Measurements from ENCODE around the gene KCNH2. TPM values are rescaled to one million over a fixed set of nuclear protein-coding genes. Genes with fewer than 3 reads are reported as not detected.
A peak's percentile ranks its signal among the peaks of the same experiment; 100 is the strongest.

Gene KCNH2
- total and polyA plus RNA-seq, 10 of the 15 experiments (the other 5 are each of a cell fraction or from before 2014, with no cell fraction given): 0.04 to 0.24 (median 0.17) TPM; not detected in 6

DNA sequence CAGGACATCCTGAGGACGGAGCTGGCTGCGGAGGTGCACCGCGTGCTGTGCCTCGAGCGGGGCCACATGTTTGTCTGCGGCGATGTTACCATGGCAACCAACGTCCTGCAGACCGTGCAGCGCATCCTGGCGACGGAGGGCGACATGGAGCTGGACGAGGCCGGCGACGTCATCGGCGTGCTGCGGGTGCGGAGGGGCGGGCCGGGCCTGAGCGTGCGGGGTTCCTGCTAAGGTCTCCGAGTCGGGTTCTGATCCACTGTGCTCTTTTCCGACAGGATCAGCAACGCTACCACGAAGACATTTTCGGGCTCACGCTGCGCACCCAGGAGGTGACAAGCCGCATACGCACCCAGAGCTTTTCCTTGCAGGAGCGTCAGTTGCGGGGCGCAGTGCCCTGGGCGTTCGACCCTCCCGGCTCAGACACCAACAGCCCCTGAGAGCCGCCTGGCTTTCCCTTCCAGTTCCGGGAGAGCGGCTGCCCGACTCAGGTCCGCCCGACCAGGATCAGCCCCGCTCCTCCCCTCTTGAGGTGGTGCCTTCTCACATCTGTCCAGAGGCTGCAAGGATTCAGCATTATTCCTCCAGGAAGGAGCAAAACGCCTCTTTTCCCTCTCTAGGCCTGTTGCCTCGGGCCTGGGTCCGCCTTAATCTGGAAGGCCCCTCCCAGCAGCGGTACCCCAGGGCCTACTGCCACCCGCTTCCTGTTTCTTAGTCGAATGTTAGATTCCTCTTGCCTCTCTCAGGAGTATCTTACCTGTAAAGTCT is 35.8 kb upstream of the KCNH2 start (continued):
- TF ChIP-seq, protein P1, sequence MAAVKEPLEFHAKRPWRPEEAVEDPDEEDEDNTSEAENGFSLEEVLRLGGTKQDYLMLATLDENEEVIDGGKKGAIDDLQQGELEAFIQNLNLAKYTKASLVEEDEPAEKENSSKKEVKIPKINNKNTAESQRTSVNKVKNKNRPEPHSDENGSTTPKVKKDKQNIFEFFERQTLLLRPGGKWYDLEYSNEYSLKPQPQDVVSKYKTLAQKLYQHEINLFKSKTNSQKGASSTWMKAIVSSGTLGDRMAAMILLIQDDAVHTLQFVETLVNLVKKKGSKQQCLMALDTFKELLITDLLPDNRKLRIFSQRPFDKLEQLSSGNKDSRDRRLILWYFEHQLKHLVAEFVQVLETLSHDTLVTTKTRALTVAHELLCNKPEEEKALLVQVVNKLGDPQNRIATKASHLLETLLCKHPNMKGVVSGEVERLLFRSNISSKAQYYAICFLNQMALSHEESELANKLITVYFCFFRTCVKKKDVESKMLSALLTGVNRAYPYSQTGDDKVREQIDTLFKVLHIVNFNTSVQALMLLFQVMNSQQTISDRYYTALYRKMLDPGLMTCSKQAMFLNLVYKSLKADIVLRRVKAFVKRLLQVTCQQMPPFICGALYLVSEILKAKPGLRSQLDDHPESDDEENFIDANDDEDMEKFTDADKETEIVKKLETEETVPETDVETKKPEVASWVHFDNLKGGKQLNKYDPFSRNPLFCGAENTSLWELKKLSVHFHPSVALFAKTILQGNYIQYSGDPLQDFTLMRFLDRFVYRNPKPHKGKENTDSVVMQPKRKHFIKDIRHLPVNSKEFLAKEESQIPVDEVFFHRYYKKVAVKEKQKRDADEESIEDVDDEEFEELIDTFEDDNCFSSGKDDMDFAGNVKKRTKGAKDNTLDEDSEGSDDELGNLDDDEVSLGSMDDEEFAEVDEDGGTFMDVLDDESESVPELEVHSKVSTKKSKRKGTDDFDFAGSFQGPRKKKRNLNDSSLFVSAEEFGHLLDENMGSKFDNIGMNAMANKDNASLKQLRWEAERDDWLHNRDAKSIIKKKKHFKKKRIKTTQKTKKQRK (IDR thresholded peaks at IDR 0.05; ENCODE audit: low read depth, low read length): no peak
- TF ChIP-seq NFIC (IDR thresholded peaks at IDR 0.05; ENCODE audit: low read depth, low read length): no peak
- no peak for TF ChIP-seq NFXL1 (IDR thresholded peaks at IDR 0.05; ENCODE audit: borderline replicate concordance)
- TF ChIP-seq RB1 (IDR thresholded peaks at IDR 0.05; ENCODE audit: borderline replicate concordance): no peak
- no peak for TF ChIP-seq TBL1XR1 (IDR thresholded peaks at IDR 0.05; ENCODE audit: low read depth, low read length)
- TF ChIP-seq, protein P2, sequence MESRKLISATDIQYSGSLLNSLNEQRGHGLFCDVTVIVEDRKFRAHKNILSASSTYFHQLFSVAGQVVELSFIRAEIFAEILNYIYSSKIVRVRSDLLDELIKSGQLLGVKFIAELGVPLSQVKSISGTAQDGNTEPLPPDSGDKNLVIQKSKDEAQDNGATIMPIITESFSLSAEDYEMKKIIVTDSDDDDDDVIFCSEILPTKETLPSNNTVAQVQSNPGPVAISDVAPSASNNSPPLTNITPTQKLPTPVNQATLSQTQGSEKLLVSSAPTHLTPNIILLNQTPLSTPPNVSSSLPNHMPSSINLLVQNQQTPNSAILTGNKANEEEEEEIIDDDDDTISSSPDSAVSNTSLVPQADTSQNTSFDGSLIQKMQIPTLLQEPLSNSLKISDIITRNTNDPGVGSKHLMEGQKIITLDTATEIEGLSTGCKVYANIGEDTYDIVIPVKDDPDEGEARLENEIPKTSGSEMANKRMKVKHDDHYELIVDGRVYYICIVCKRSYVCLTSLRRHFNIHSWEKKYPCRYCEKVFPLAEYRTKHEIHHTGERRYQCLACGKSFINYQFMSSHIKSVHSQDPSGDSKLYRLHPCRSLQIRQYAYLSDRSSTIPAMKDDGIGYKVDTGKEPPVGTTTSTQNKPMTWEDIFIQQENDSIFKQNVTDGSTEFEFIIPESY (IDR thresholded peaks at IDR 0.05): no peak
- TF ChIP-seq CREM (IDR thresholded peaks at IDR 0.05; ENCODE audit: low read depth): peak; percentile 91
- TF ChIP-seq JUNB (IDR thresholded peaks at IDR 0.05): no peak
- no peak for TF ChIP-seq JUND (IDR thresholded peaks at IDR 0.05; ENCODE audit: low read depth, low read length)
- peak in 1 of 3 experiments; percentile 13; a peak in 1 of 6 replicates for TF ChIP-seq CTCF (IDR thresholded peaks at IDR 0.05 in 2 of 3, conservative IDR thresholded peaks at IDR 0.05 in 1 of 3; ENCODE audit: control insufficient read depth in 2 of 3, extremely low read depth in 1 of 3, insufficient read depth in 1 of 3, low read depth in 3 of 3, low read length in 3 of 3)
- TF ChIP-seq ZNF687 (IDR thresholded peaks at IDR 0.05): peak; percentile 47; the same call in 1 of the 2 replicates
- TF ChIP-seq POLR2AphosphoS2 (IDR thresholded peaks at IDR 0.05; ENCODE audit: low read depth, low read length): no peak
- peak; percentile 30 for TF ChIP-seq MEF2B (IDR thresholded peaks at IDR 0.05; ENCODE audit: partially characterized antibody, poor library complexity, severe bottlenecking)
- TF ChIP-seq CREB1 (IDR thresholded peaks at IDR 0.05; ENCODE audit: low read depth): peak; percentile 92
- TF ChIP-seq SUPT20H (IDR thresholded peaks at IDR 0.05; ENCODE audit: borderline replicate concordance, control insufficient read depth, low read depth, low read length): no peak
- peak; percentile 28 to 78; a peak in 3 of 4 replicates for TF ChIP-seq BHLHE40 (IDR thresholded peaks at IDR 0.05; ENCODE audit: borderline replicate concordance in 1 of 2, low read depth in 2 of 2, low read length in 1 of 2)
- no peak for TF ChIP-seq IRF4 (IDR thresholded peaks at IDR 0.05; ENCODE audit: low read depth, low read length)
